Osteocyte (in vitro differentiated cells): ENCODE measurements around the gene ABHD17C. TPM values are rescaled to one million over a fixed set of nuclear protein-coding genes. Genes with fewer than 3 reads are reported as not detected.

Experiments used
- DNase-seq: peaks from one replicate; pipeline ENCODE4 v3.0.0; 2021; ENCODE audit warnings: mixed read lengths; ENCODE audit not compliant: unreplicated experiment; ENCODE audit errors: extremely low spot score
- H3K27ac Mint-ChIP-seq: one replicate; pipeline ENCODE4 v1.8.0; 2021; ENCODE audit warnings: mild to moderate bottlenecking, mixed read lengths; ENCODE audit not compliant: unreplicated experiment
- H3K27me3 Mint-ChIP-seq: one replicate; pipeline ENCODE4 v1.8.0; 2021; ENCODE audit warnings: mixed read lengths; ENCODE audit not compliant: unreplicated experiment
- H3K36me3 Mint-ChIP-seq: one replicate; pipeline ENCODE4 v1.8.0; 2021; ENCODE audit warnings: mixed read lengths; ENCODE audit not compliant: unreplicated experiment
- H3K4me1 Mint-ChIP-seq: one replicate; pipeline ENCODE4 v1.8.0; 2021; ENCODE audit warnings: mixed read lengths; ENCODE audit not compliant: unreplicated experiment
- H3K4me3 Mint-ChIP-seq: one replicate; pipeline ENCODE4 v1.8.0; 2021; ENCODE audit warnings: mild to moderate bottlenecking, moderate library complexity, mixed read lengths; ENCODE audit not compliant: unreplicated experiment
- H3K9me3 Mint-ChIP-seq: one replicate; pipeline ENCODE4 v1.8.0; 2021; ENCODE audit warnings: mixed read lengths; ENCODE audit not compliant: unreplicated experiment
- CTCF ChIP-seq: fragments of 200-600 bp; sonication (generic); IDR thresholded peaks from 2 replicates; pipeline ENCODE4 v1.5.0; 2021; ENCODE audit warnings: antibody characterized with exemption, mild to moderate bottlenecking, moderate library complexity
- total RNA-seq: library from RNA; stranded (reverse); gene quantifications from 2 replicates; pipeline ENCODE4 v1.2.1, GENCODE V29; 2021

Gene ABHD17C
- total RNA-seq, 1 donor from 2014 or later: 14.4 TPM

DNA sequence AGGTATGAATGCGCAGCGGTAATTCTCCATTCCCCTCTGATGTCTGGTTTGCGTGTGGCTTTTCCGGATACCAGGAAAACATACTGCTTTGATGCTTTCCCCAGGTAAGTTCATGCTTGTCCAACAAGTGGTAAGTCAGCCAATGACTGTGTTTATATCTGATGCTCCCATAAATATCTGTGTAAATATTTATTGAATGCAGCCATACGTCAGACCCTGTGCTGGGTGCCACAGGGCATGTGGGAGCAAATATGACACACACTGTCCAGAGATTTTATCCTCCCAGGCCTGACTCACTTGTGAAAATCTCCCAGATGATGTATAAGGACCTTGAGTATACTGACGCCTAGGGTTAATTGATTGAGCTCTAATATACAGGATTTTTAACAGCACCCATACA lies 54.5 kb downstream of the ABHD17C start:
- no peak for TF ChIP-seq CTCF
- H3K27me3 Mint-ChIP-seq: no peaks in the 10 kb centered on the region
- H3K36me3 Mint-ChIP-seq: peaks cover 52% of the 10 kb centered on the region
- no peak overlapping the region for H3K4me3 Mint-ChIP-seq
- H3K4me1 Mint-ChIP-seq: peaks cover 38% of the 10 kb centered on the region
- no peak for DNase-seq
- H3K27ac Mint-ChIP-seq: no peak overlapping the region
- peaks cover 7% of the 10 kb centered on the region for H3K9me3 Mint-ChIP-seq

DNA sequence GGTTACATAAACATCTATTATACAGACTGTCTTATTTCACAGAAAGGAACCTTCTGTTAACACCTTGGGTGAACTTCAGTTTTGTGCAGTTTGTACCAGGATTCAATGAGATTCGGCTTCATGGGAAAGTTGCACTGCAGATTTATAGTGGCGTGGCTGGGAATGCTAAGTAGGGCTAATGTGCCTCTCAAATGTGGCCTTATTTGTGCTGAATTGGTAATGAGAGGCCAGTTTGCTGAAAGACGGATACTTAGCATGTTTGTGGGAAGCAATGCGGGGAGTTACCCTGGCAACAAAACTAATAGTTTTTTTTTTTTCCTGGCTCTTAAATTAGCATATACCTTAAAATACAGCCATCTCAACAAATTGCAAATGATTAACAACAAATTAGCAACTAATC lies 55.5 kb downstream of the ABHD17C start:
- peaks cover 29% of the 10 kb centered on the region for H3K4me1 Mint-ChIP-seq
- H3K4me3 Mint-ChIP-seq: no peak overlapping the region
- DNase-seq: no peak
- peaks cover 7% of the 10 kb centered on the region for H3K9me3 Mint-ChIP-seq
- no peaks in the 10 kb centered on the region for H3K27me3 Mint-ChIP-seq
- TF ChIP-seq CTCF: no peak
- H3K36me3 Mint-ChIP-seq: peaks cover 60% of the 10 kb centered on the region
- H3K27ac Mint-ChIP-seq: no peak overlapping the region

DNA sequence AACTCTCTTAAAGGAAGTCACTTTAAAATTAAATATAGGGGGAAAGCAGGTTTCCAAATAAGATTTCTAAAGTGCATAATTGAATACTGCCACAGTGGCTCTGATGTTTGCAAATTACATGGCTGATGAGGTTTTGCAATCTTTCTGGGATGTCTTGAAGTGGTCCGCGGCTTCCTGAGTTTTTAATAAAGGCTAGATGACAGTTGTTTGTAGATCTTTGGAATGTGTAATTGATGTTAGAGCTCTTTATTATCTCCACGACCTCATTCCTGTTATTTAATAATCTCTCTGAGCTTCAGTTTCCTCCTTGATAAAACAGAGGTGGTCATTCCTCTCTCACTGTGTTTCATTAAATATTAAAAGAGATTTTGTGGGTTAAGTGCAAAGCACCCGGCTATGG lies 57.1 kb downstream of the ABHD17C start:
- TF ChIP-seq CTCF: no peak
- Mint-ChIP-seq H3K4me1 (peaks cover 22% of the 10 kb centered on the region), H3K4me3 (no peak overlapping the region), H3K36me3 (peaks cover 58% of the 10 kb centered on the region), H3K9me3 (no peaks in the 10 kb centered on the region), H3K27ac (no peak overlapping the region), H3K27me3 (no peaks in the 10 kb centered on the region)
- DNase-seq: no peak

- no peak overlapping the region for H3K4me3 Mint-ChIP-seq
- no peak for DNase-seq
- TF ChIP-seq CTCF: no peak
- H3K4me1 Mint-ChIP-seq: peaks cover 17% of the 10 kb centered on the region
- H3K9me3 Mint-ChIP-seq: no peaks in the 10 kb centered on the region
- H3K27ac Mint-ChIP-seq: no peak overlapping the region
- no peaks in the 10 kb centered on the region for H3K27me3 Mint-ChIP-seq
- peaks cover 55% of the 10 kb centered on the region for H3K36me3 Mint-ChIP-seq
These were observed 58.1 kb downstream of the ABHD17C start for GRCh38 chr15:80753161-80753560.

DNA sequence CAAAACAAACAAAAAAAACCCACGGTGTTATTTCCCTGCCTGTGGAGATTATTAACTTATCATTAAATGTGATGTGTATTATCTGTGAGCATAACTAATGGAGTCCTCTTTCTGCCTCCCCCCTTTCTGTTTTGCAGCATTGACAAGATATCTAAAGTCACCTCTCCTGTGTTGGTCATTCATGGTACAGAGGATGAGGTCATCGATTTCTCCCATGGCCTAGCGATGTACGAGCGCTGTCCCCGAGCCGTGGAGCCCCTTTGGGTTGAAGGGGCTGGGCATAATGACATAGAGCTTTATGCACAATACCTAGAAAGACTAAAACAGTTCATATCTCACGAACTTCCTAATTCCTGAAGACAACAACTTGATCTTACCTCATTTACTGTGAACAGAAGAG lies 58.9 kb downstream of the ABHD17C start:
- Mint-ChIP-seq H3K27me3 (no peaks in the 10 kb centered on the region), H3K4me1 (peaks cover 17% of the 10 kb centered on the region), H3K27ac (no peak overlapping the region), H3K36me3 (peaks cover 49% of the 10 kb centered on the region), H3K4me3 (no peak overlapping the region), H3K9me3 (no peaks in the 10 kb centered on the region)
- no peak for DNase-seq
- TF ChIP-seq CTCF: no peak
